Heart right ventricle (tissue), 16 donors: ENCODE results near the gene AP5Z1. TPM values are rescaled to one million over a fixed set of nuclear protein-coding genes. Genes with fewer than 3 reads are reported as not detected.

ENCODE experiments used
- ATAC-seq, 8 donors: fragments of 200-7000 bp; cut with Tn5 transposase; one replicate each; pipeline ENCODE4 v1.9.1; 2020; ENCODE audit warnings: mild to moderate bottlenecking in 8 of 8, moderate library complexity in 8 of 8, moderate number of reproducible peaks in 1 of 8
- DNase-seq, 2 donors: peaks; one replicate each; pipeline ENCODE4 v3.0.0-alpha.2; 2020
- H3K27ac ChIP-seq, 10 donors: fragments of 200-600 bp; sonication (generic) in 2 of 10; one replicate each; pipeline versions ENCODE4 v1.5.0 to v1.8.0; 2020 to 2022; ENCODE audit warnings: mild to moderate bottlenecking in 3 of 10
- H3K27me3 ChIP-seq, 7 donors: fragments of 200-600 bp; one replicate each; pipeline ENCODE4 v1.8.0; 2021 to 2022; ENCODE audit warnings: mild to moderate bottlenecking in 2 of 7
- H3K36me3 ChIP-seq, 9 donors: fragments of 200-600 bp; sonication (generic) in 1 of 9; one replicate each; pipeline versions ENCODE4 v1.5.0 to v1.8.0; 2020 to 2022; ENCODE audit warnings: mild to moderate bottlenecking in 2 of 9
- H3K4me1 ChIP-seq, 9 donors: fragments of 200-600 bp; sonication (generic) in 1 of 9; one replicate each; pipeline versions ENCODE4 v1.5.0 to v1.8.0; 2020 to 2022; ENCODE audit warnings: mild to moderate bottlenecking in 4 of 9
- H3K4me3 ChIP-seq, 10 donors: fragments of 200-600 bp; sonication (generic) in 2 of 10; one replicate each; pipeline versions ENCODE4 v1.5.0 to v1.8.0; 2020 to 2022; ENCODE audit warnings: mild to moderate bottlenecking in 7 of 10, moderate library complexity in 2 of 10
- H3K9me3 ChIP-seq, 11 donors: fragments of 200-600 bp in 10 of 11; sonication (generic) in 2 of 11; one replicate each; pipeline versions ENCODE4 v1.5.0 to v1.8.0; 2013 to 2022; ENCODE audit warnings: mild to moderate bottlenecking in 2 of 11, control low read depth in 1 of 11, moderate library complexity in 1 of 11
- WGBS, 2 donors: extraction: QIAGEN DNeasy Blood & Tissue Kit; methylation state at CpG; one replicate each; pipeline ENCODE4 v1.1.7; 2013; ENCODE audit warnings: inconsistent platforms in 1 of 2; 5-methylcytosine and 5-hydroxymethylcytosine counted together
- intact Hi-C, 10 donors: fragments of 100-400 bp; cut with DNase I; formaldehyde crosslinking; loops; one replicate each; pipeline versions ENCODE4 v1.11.1 to v1.14.2; 2022
- polyA plus RNA-seq, 2 donors: library from polyadenylated mRNA; stranded (reverse); fragments of 200-250 nt; gene quantifications; one replicate each; pipeline ENCODE4 v1.2.3, GENCODE V29; 2013
- total RNA-seq, 10 donors: library from RNA; stranded (reverse); fragmentation: NEBNext Ultra II Directional in 3 of 10; extraction: Animal tissue kit (Norgen Biotek cat#: 25700) in 3 of 10; gene quantifications; one replicate each; pipeline versions ENCODE4 v1.2.1 to v1.2.4, GENCODE V29; 2021 to 2023
- TF ChIP-seq, protein P1 (sequence below), 9 donors: fragments of 200-600 bp; sonication (generic) in 2 of 9; IDR thresholded peaks; one replicate each; pipeline versions ENCODE4 v1.5.0 to v1.8.0; 2021 to 2022; ENCODE audit warnings: antibody characterized with exemption in 9 of 9, mild to moderate bottlenecking in 5 of 9, moderate library complexity in 1 of 9
- donor health status: Arrhythmogenic right ventricular cardiomyopathy.
- donor health status: ischemic (EF 13 %, LVEDD 7.1; RV severe dilation, severe dysfunction).
- donor health status: healthy with polysubstance abuse.
- donor health status: DM: no; HTN: yes; CAD: no.
- donor health status: DM: no; HTN: no; CAD: no.
- donor health status: ischemic (EF 25% LVEDD 6.9; RV normal size, moderate dysfunction).
- donor health status: ischemic (EF 25% LVEDD 5.7; RV mildly dilated, moderate dysfunction).
- donor health status: healthy.
- donor health status: DM: yes; HTN: yes; CAD: no.
- donor health status: Ischemic cardiomyopathy.
- donor health status: ischemic (EF 35%, LVEDD 5.7; RV mildly dilated, moderate dysfunction).
- donor health status: nonischemic (EF 11% LVEDD 7.7; RV severe dilation, severe dysfunction).
- donor health status: DM: yes; HTN: yes; CAD: no.
- donor health status: PGD.
- donor health status: ischemic (EF 29% LVEDD 5.4; RV normal size, mild dysfunction).
- donor health status: nonischemic (EF 23%, LVEDD 6.1; RV moderate dilation, normal function).

Gene AP5Z1
- total and polyA plus RNA-seq, 12 donors: 8.5 to 30.9 (median 12.7) TPM

- peaks cover 0 to 73% (median 41%) of the 10 kb centered on the region in 9 donors for H3K36me3 ChIP-seq
- no peaks in the 10 kb centered on the region for H3K9me3 ChIP-seq
- H3K4me3 ChIP-seq: no peak overlapping the region
- H3K27me3 ChIP-seq: no peaks in the 10 kb centered on the region
- DNase-seq: no peak
- intact Hi-C loops: loop anchor here in 8 of 10 donors (1.0 to 10.0 kb wide), 6 partner anchors 72 to 143 kb away; partner anchors contain the start of gene FOXK1 (in 4 of the 8)
- peaks cover 0 to 14% (median 11%) of the 10 kb centered on the region in 9 donors for H3K4me1 ChIP-seq
- ATAC-seq: peak in 2 of 8 donors; percentile 14 to 25
- H3K27ac ChIP-seq: no peak overlapping the region
- 92 to 94% methylated on average over 36 of the region's 36 CpGs for WGBS, 2 donors
- TF ChIP-seq, protein P1, sequence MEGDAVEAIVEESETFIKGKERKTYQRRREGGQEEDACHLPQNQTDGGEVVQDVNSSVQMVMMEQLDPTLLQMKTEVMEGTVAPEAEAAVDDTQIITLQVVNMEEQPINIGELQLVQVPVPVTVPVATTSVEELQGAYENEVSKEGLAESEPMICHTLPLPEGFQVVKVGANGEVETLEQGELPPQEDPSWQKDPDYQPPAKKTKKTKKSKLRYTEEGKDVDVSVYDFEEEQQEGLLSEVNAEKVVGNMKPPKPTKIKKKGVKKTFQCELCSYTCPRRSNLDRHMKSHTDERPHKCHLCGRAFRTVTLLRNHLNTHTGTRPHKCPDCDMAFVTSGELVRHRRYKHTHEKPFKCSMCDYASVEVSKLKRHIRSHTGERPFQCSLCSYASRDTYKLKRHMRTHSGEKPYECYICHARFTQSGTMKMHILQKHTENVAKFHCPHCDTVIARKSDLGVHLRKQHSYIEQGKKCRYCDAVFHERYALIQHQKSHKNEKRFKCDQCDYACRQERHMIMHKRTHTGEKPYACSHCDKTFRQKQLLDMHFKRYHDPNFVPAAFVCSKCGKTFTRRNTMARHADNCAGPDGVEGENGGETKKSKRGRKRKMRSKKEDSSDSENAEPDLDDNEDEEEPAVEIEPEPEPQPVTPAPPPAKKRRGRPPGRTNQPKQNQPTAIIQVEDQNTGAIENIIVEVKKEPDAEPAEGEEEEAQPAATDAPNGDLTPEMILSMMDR (IDR thresholded peaks at IDR 0.05): no peak
Observed at GRCh38 chr7:4754433-4755010, 20.9 kb upstream of the AP5Z1 start.

DNA sequence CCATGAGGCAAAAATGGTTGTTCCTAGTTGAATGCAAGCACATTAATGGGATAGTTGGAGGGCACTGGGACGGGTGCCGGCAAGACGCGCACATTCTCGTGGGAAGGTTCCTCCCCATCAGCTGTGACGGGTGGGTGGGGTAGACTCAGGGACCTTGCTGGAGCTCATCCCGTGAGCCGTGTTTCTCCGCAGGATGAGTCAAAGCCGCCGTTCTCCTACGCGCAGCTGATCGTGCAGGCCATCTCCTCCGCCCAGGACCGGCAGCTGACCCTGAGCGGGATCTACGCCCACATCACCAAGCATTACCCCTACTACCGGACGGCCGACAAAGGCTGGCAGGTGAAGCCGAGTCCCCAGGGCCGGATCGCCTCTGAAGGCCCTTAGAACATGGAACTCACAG, 20.4 kb upstream of the AP5Z1 start:
- DNase-seq: no peak
- TF ChIP-seq, protein P1 (IDR thresholded peaks at IDR 0.05): no peak
- peaks cover 0 to 79% (median 45%) of the 10 kb centered on the region in 9 donors for H3K36me3 ChIP-seq
- peaks cover 0 to 12% (median 11%) of the 10 kb centered on the region in 9 donors for H3K4me1 ChIP-seq
- H3K27me3 ChIP-seq: no peaks in the 10 kb centered on the region
- no peak for ATAC-seq
- H3K27ac ChIP-seq: no peak overlapping the region
- intact Hi-C loops: loop anchor here in 4 of 10 donors (2.0 to 10.0 kb wide), 3 partner anchors 72 to 140 kb away; partner anchors contain the start of gene FOXK1 (in 2 of the 4)
- 93 to 96% methylated on average over 24 of the region's 24 CpGs for WGBS, 2 donors
- no peaks in the 10 kb centered on the region for H3K9me3 ChIP-seq
- no peak overlapping the region for H3K4me3 ChIP-seq

DNA sequence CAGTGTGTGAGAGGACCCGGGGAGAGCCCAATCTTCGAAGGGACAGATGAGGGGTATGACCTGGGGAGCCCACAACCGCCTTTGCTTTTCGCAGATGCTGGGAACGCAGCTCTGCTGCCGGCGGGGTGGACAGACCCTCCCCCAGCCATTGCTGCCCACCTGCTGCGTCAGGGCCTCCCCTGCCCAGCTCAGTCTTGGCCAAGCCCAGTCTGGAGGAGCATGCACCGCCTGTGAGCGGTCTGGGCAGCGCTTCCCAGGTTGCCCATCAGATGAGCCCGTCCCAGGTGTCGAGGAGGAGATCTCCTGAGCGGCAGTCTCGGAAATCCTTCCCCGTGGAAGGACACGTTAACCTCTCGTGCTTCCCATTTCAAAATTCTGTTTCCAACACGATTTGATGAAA, 17.3 kb upstream of the AP5Z1 start:
- no peak overlapping the region for H3K27ac ChIP-seq
- DNase-seq: no peak
- H3K4me3 ChIP-seq: no peak overlapping the region
- peaks cover 0 to 12% (median 9%) of the 10 kb centered on the region in 9 donors for H3K4me1 ChIP-seq
- H3K27me3 ChIP-seq: no peaks in the 10 kb centered on the region
- H3K9me3 ChIP-seq: no peaks in the 10 kb centered on the region
- no peak for ATAC-seq
- intact Hi-C loops: loop anchor here in 2 of 10 donors (10.0 kb wide), 1 partner anchor 143 kb away; no protein-coding TSS in a partner anchor
- 93 to 95% methylated on average over 19 of the region's 19 CpGs for WGBS, 2 donors
- TF ChIP-seq, protein P1 (IDR thresholded peaks at IDR 0.05): no peak
- peaks cover 0 to 93% (median 76%) of the 10 kb centered on the region in 9 donors for H3K36me3 ChIP-seq

DNA sequence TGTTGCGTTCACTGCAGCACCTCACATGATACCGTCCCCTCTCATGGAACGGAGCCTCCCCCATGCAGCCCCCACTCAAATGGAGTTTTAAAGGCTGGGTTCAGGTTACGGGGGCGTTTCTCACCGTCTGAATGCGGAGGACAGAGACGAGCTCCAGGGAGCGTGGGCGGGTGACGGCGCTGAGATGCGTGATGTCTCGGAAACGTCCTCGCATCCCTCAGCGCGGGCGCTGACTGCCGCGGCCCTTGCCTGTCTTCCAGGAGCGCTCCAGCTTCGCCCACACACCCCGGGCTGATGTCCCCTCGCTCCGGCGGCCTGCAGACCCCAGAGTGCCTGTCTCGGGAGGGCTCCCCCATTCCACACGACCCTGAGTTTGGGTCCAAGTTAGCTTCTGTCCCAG, 16.6 kb upstream of the AP5Z1 start:
- H3K27me3 ChIP-seq: no peaks in the 10 kb centered on the region
- no peaks in the 10 kb centered on the region for H3K9me3 ChIP-seq
- H3K27ac ChIP-seq: no peak overlapping the region
- no peak overlapping the region for H3K4me3 ChIP-seq
- TF ChIP-seq, protein P1 (IDR thresholded peaks at IDR 0.05): no peak
- WGBS, 2 donors: 94 to 95% methylated on average over 29 of the region's 29 CpGs
- peaks cover 0 to 99% (median 83%) of the 10 kb centered on the region in 9 donors for H3K36me3 ChIP-seq
- intact Hi-C loops: loop anchor here in 2 of 10 donors (10.0 kb wide), 1 partner anchor 144 kb away; no protein-coding TSS in a partner anchor
- DNase-seq (no peak), ATAC-seq (no peak)
- H3K4me1 ChIP-seq: peaks cover 0 to 5% (median 3%) of the 10 kb centered on the region in 9 donors
